GM21717 (cell line): ENCODE results near the gene ZFYVE26.
"Not testable (repeated sequence)": the region's sequence is repeated elsewhere in the genome, so short reads cannot be mapped to it uniquely, and the experiment has no call there.

Experiments used
- ATAC-seq: cut with Tn5 transposase; IDR thresholded peaks from one replicate; pipeline ENCODE4 v1.9.1; 2021; ENCODE audit warnings: mild to moderate bottlenecking, moderate library complexity; ENCODE audit not compliant: unreplicated experiment

ZFYVE26 gene

GRCh38 chr14:67717048-67717447 is 99.3 kb downstream of the ZFYVE26 start:
- no peak for ATAC-seq

GRCh38 chr14:67710209-67710608 is 106.2 kb downstream of the ZFYVE26 start:
- ATAC-seq = no peak

GRCh38 chr14:67709796-67710195 is 106.6 kb downstream of the ZFYVE26 start:
- ATAC-seq = not testable (repeated sequence)

GRCh38 chr14:67709346-67709745 is 107.0 kb downstream of the ZFYVE26 start:
- ATAC-seq = not testable (repeated sequence)

GRCh38 chr14:67705211-67705610 is 111.2 kb downstream of the ZFYVE26 start:
- no peak for ATAC-seq

DNA sequence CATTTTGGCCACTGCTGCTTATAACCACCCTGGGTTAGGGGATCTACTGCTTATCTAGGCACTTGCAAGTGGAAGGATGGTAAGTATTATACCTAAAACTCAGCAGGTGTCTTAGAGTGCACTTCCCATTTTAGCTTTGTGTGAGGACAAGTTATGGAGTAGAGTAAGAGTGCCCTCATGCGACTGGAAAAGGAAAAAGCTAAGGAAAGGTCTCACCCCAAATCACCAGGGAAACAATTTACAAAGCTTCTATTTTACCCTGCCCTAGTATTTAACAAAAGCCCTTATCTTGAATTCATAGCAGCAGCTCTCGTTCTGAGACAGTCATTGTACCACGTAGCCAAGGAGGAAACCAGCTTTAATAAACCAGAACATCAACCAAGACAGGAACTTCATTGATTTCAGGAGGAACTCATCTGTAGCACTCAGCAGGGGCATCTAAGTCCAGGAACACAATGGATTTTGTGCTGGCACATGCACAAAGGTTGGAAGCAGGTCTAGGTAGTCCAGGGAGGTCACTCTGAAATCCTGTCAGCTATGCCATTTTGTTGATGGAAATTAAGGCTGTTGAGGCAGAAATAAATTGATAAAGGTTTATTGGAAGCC is 111.8 kb downstream of the ZFYVE26 start:
- ATAC-seq = no peak

DNA sequence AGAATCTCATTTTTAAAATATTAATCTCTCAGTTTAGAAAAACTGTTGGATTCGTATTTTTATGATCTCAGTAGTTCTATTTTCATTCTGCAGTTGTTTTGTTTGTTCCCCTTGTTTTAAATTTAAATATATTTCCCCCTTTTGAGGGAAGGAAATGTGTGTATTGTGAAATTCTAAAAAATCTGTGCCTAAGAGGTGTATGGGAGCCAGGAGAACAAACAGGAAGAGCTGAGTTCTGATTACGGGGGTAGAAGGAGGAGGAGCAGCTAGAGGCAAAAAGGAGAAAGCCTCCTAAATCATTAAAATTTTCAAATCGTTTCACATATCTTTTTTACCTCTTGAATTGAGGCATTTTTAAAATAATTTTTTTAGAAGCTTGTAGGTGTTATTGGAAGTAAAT is 112.4 kb downstream of the ZFYVE26 start:
- no peak for ATAC-seq

DNA sequence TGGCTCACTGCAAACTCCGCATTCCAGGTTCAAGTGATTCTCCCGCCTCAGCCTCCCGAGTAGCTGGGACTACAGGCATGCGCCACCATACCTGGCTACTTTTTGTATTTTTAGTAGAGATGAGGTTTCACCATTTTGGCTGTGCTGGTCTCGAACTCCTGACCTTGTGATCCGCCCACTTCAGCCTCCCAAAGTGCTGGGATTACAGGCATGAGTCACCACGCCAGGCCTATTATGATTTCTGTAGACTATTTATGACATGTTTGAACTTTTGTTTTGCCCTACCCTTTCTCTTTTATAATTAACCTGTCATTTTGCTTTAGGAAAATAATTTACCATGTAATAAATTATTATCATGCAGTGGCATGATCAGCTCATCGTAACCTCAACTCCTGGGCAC is 114.9 kb downstream of the ZFYVE26 start, which contains the start of gene RDH12:
TSS of gene RDH12 (plus strand) at position 395 of the 400 bp plus-strand sequence. CDS start 20,757 bp downstream, outside the sequence.
- ATAC-seq = not testable (repeated sequence)

GRCh38 chr14:67698179-67698578 is 118.2 kb downstream of the ZFYVE26 start:
- no peak for ATAC-seq

DNA sequence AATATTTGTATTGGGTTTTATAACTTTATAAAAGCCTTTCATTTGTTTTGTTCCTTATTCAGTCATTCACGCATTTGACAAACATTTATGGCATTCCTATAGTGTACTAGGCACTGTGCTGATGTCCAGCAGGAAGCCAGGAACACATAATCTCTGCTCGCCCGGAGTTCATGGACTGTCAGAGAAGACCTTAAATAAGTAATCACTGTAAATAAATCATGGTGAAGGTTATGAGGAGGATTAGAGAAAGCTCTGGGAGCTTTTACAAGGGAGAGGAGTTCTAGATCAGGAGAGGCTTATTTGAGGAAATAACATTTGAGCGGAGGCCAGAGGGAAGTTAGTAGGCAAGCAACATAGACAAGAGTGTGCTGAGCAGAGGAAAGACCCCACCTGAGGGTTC is 119.4 kb downstream of the ZFYVE26 start:
- no peak for ATAC-seq
